CD4-positive, alpha-beta T cell treated with Interleukin-6 at 100 ng/mL for 8 hours (primary cell): ENCODE results near the gene ARL5A.

Source experiments
- DNase-seq: peaks from one replicate; pipeline ENCODE4 v3.0.0-alpha.2; 2020; ENCODE audit warnings: mixed read lengths, low spot score

ARL5A gene

GRCh38 chr2:151840216-151841046, 12.2 kb upstream of the ARL5A start:
- DNase-seq, result no peak

GRCh38 chr2:151837926-151838325, 9.7 kb upstream of the ARL5A start:
- no peak for DNase-seq

- no peak for DNase-seq
Measured at GRCh38 chr2:151833984-151834383, 5.8 kb upstream of the ARL5A start.

GRCh38 chr2:151830961-151831360, 2.7 kb upstream of the ARL5A start:
- no peak for DNase-seq

GRCh38 chr2:151828890-151829324, 686 bp upstream of the ARL5A start:
- DNase-seq, result no peak

GRCh38 chr2:151827564-151828142, 568 bp downstream of the ARL5A start:
- DNase-seq, result no peak

- DNase-seq, result no peak
Measured at GRCh38 chr2:151826737-151827157, 1.5 kb downstream of the ARL5A start.

- DNase-seq, result no peak
Measured at GRCh38 chr2:151824886-151825285, 3.3 kb downstream of the ARL5A start.

GRCh38 chr2:151823651-151824050, 4.6 kb downstream of the ARL5A start:
- no peak for DNase-seq

- no peak for DNase-seq
Measured at GRCh38 chr2:151819920-151820319, 8.3 kb downstream of the ARL5A start.

- no peak for DNase-seq
Measured at GRCh38 chr2:151817929-151818328, 10.3 kb downstream of the ARL5A start.

GRCh38 chr2:151816843-151817242, 11.4 kb downstream of the ARL5A start:
- no peak for DNase-seq

GRCh38 chr2:151815821-151816489, 12.3 kb downstream of the ARL5A start:
- DNase-seq, result no peak

- DNase-seq, result no peak
Measured at GRCh38 chr2:151810489-151810888, 17.7 kb downstream of the ARL5A start.

- no peak for DNase-seq
Measured at GRCh38 chr2:151809073-151809383, 19.2 kb downstream of the ARL5A start.

- DNase-seq, result no peak
Measured at GRCh38 chr2:151808258-151809072, 19.8 kb downstream of the ARL5A start.

GRCh38 chr2:151805961-151806360, 22.3 kb downstream of the ARL5A start:
- DNase-seq, result no peak

GRCh38 chr2:151805343-151805742, 22.9 kb downstream of the ARL5A start:
- no peak for DNase-seq

- DNase-seq, result no peak
Measured at GRCh38 chr2:151803811-151804210, 24.4 kb downstream of the ARL5A start.

GRCh38 chr2:151802315-151802714, 25.9 kb downstream of the ARL5A start:
- no peak for DNase-seq

- DNase-seq, result no peak
Measured at GRCh38 chr2:151799886-151800292, 28.3 kb downstream of the ARL5A start.

- DNase-seq, result no peak
Measured at GRCh38 chr2:151796774-151797173, 31.4 kb downstream of the ARL5A start.
